ENCODE results near the gene FAM3C. TPM values are rescaled to one million over a fixed set of nuclear protein-coding genes. Genes with fewer than 3 reads are reported as not detected.

Gene FAM3C
- total and polyA plus RNA-seq, 7 donors = 16.0 to 26.1 (median 17.7) TPM

DNA sequence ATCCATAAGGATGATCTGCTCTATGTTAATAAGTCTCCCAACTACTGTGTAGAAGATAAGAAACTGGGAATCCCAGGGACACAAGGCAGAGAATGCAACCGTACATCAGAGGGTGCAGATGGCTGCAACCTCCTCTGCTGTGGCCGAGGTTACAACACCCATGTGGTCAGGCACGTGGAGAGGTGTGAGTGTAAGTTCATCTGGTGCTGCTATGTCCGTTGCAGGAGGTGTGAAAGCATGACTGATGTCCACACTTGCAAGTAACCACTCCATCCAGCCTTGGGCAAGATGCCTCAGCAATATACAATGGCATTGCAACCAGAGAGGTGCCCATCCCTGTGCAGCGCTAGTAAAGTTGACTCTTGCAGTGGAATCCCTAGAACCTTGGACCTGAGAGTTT lies 57.0 kb downstream of the FAM3C start:
- Histone ChIP-seq H3K27me3 (ENCODE audit: insufficient read depth in 3 of 3, low read length in 2 of 3) (peaks cover 0 to 14% (median 0%) of the 10 kb centered on the region in 3 donors), H3K9me3 (no peaks in the 10 kb centered on the region), H3K4me3 (no peak overlapping the region), H3K4me1 (no peaks in the 10 kb centered on the region), H3K27ac (no peak overlapping the region), H3K36me3 (ENCODE audit: insufficient read depth in 1 of 2, low read depth in 1 of 2) (no peaks in the 10 kb centered on the region)
- 60 to 67% (median 63%) methylated on average over 5 of the region's 5 CpGs for WGBS, 3 donors
- intact Hi-C loops (cut with DNase I) = loop anchor here in 1 of 2 donors (10.0 kb wide), 1 partner anchor 214 kb away; no protein-coding TSS in a partner anchor
- ATAC-seq = no peak
- TF ChIP-seq, protein P1, sequence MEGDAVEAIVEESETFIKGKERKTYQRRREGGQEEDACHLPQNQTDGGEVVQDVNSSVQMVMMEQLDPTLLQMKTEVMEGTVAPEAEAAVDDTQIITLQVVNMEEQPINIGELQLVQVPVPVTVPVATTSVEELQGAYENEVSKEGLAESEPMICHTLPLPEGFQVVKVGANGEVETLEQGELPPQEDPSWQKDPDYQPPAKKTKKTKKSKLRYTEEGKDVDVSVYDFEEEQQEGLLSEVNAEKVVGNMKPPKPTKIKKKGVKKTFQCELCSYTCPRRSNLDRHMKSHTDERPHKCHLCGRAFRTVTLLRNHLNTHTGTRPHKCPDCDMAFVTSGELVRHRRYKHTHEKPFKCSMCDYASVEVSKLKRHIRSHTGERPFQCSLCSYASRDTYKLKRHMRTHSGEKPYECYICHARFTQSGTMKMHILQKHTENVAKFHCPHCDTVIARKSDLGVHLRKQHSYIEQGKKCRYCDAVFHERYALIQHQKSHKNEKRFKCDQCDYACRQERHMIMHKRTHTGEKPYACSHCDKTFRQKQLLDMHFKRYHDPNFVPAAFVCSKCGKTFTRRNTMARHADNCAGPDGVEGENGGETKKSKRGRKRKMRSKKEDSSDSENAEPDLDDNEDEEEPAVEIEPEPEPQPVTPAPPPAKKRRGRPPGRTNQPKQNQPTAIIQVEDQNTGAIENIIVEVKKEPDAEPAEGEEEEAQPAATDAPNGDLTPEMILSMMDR (IDR thresholded peaks at IDR 0.05) = no peak
- DNase-seq = no peak

DNA sequence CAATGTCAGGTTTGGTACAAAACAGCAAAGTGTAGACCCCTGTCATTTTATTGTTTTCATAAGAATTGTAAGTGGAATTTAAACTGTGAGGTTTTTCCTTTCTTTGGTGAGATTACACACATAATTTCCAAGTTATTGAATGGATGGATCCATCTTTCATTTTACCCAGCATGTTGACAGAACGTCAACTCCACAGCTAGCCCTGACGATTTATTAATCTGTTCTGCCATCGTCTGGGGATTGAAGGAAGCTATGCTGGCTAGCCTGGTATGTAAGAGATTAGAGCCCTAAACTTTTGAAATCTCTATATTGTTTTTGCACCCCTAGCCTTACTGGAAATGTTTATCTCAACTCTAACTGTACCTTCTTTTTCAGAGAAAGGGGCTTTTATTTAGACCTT lies 58.7 kb downstream of the FAM3C start:
- H3K4me1 ChIP-seq = no peaks in the 10 kb centered on the region
- TF ChIP-seq, protein P1 (IDR thresholded peaks at IDR 0.05) = no peak
- H3K27me3 ChIP-seq (ENCODE audit: insufficient read depth in 3 of 3, low read length in 2 of 3) = peaks cover 0 to 21% (median 0%) of the 10 kb centered on the region in 3 donors
- H3K4me3 ChIP-seq = no peak overlapping the region
- no peak for ATAC-seq
- H3K27ac ChIP-seq = no peak overlapping the region
- no peak for DNase-seq
- no peaks in the 10 kb centered on the region for H3K9me3 ChIP-seq
- no peaks in the 10 kb centered on the region for H3K36me3 ChIP-seq (ENCODE audit: insufficient read depth in 1 of 2, low read depth in 1 of 2)
- intact Hi-C loops (cut with DNase I) = loop anchor here in 1 of 2 donors (10.0 kb wide), 1 partner anchor 213 kb away; no protein-coding TSS in a partner anchor
- 17 to 28% (median 17%) methylated on average over 3 of the region's 3 CpGs for WGBS, 3 donors

DNA sequence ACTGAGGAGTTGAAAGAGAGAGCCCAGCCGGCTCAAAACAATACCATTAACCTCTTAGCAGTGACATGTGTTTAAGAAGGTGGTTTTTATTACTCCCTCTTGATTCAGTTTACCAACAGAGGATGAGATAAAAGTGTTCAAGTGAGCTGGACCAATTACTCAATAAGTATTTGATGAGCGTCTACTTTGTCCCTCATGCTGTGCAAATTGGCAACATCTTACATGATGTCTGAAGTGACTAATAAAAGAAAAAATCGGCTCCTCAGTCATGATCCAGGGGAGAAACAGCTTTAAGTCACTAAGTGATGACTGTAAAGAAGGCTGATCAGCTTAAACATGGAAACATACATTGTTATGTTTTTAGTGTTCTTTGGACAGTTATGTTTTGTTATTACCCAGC lies 59.5 kb downstream of the FAM3C start:
- intact Hi-C loops (cut with DNase I) = loop anchor here in 1 of 2 donors (10.0 kb wide), 1 partner anchor 212 kb away; no protein-coding TSS in a partner anchor
- Histone ChIP-seq H3K4me3 (no peak overlapping the region), H3K27me3 (ENCODE audit: insufficient read depth in 3 of 3, low read length in 2 of 3) (peaks cover 0 to 29% (median under 1%) of the 10 kb centered on the region in 3 donors), H3K27ac (no peak overlapping the region), H3K36me3 (ENCODE audit: insufficient read depth in 1 of 2, low read depth in 1 of 2) (no peaks in the 10 kb centered on the region), H3K4me1 (no peaks in the 10 kb centered on the region), H3K9me3 (no peaks in the 10 kb centered on the region)
- no peak for DNase-seq
- no peak for ATAC-seq
- TF ChIP-seq, protein P1 (IDR thresholded peaks at IDR 0.05) = no peak
- WGBS, 3 donors = 77 to 86% (median 83%) methylated on average over 3 of the region's 3 CpGs

DNA sequence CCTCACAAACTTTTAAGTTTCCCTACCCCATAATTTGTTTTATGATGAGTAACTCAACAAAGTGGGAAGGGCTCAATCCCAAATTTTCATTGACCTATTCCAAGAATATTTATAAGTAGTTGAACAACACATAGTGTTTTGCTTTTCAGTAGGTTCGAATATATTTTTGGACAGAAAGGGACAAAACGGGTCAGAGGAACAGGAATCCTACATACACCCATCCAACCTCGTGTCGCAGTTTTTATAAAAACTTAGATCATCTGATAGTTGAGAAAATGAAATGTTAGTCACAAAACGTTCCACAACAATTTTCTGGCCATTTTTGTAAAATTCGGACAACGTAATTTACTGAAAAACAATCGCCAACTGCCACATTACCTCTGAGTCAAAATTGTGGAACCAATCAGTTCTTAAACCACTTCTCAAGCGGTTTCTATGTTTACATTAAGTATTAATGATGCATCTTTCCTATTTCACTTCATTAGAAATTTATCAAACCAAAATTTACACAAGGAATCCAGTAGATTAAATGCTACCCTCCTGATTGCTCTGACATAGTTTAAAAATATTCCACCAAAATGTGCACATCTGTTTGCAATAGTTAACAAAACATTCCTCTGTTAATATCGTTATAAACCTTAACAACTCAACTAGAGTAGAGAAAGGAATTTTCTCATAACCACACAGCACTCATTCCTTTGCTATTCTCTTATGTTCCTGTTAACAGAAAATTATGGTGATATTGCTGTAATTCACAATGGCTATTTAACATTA lies 61.0 kb downstream of the FAM3C start:
- Histone ChIP-seq H3K4me1 (peaks cover 1% of the 10 kb centered on the region), H3K36me3 (ENCODE audit: insufficient read depth in 1 of 2, low read depth in 1 of 2) (no peaks in the 10 kb centered on the region), H3K4me3 (no peak overlapping the region), H3K27ac (no peak overlapping the region), H3K9me3 (no peaks in the 10 kb centered on the region), H3K27me3 (ENCODE audit: insufficient read depth in 3 of 3, low read length in 2 of 3) (peaks cover 0 to 44% (median 2%) of the 10 kb centered on the region in 3 donors)
- intact Hi-C loops (cut with DNase I) = loop anchor here in 1 of 2 donors (10.0 kb wide), 1 partner anchor 210 kb away; no protein-coding TSS in a partner anchor
- ATAC-seq = no peak
- WGBS, 3 donors = 82 to 84% (median 83%) methylated on average over 10 of the region's 10 CpGs
- TF ChIP-seq, protein P1 (IDR thresholded peaks at IDR 0.05) = no peak
- DNase-seq = no peak

Measured in psoas muscle (tissue), 8 donors.